Activated T-cell treated with anti-CD3 and anti-CD28 coated beads for 48 hours (primary cell): ENCODE measurements around the gene KIF15.
"Not testable (repeated sequence)": the region's sequence is repeated elsewhere in the genome, so short reads cannot be mapped to it uniquely, and the experiment has no call there.

Source experiments
- DNase-seq: peaks from one replicate; pipeline ENCODE4 v3.0.0-alpha.2; 2020; ENCODE audit warnings: low read depth

Gene KIF15

GRCh38 chr3:44761424-44762169 is at the start of gene KIF15, which contains the start of gene KIAA1143:
Gene KIF15, plus strand, starts transcription at chr3:44761794. Its CDS starts 72 bp downstream, at chr3:44761866.
Gene KIAA1143, minus strand, starts transcription at chr3:44761619. Its CDS starts 17 bp downstream, at chr3:44761602.
- DNase-seq: peak; percentile 97

- DNase-seq: peak; percentile 54
Observed at GRCh38 chr3:44712455-44713075, 49.0 kb upstream of the KIF15 start, which contains the start of gene ZNF502. Gene ZNF502, plus strand, starts transcription at chr3:44712660. Its CDS starts 7,602 bp downstream, at chr3:44720262.

GRCh38 chr3:44721231-44722102 is 40.1 kb upstream of the KIF15 start:
- no peak for DNase-seq

GRCh38 chr3:44722103-44722401 is 39.5 kb upstream of the KIF15 start:
- no peak for DNase-seq

- DNase-seq: peak; percentile 84
Observed at GRCh38 chr3:44729384-44729910, 32.1 kb upstream of the KIF15 start, which contains the start of gene ZNF501. Gene ZNF501, plus strand, starts transcription at chr3:44729635. Its CDS starts 4,787 bp downstream, at chr3:44734422.

GRCh38 chr3:44734646-44735168 is 26.9 kb upstream of the KIF15 start:
- no peak for DNase-seq

- DNase-seq: no peak
Observed at GRCh38 chr3:44761101-44761423, 532 bp upstream of the KIF15 start.

GRCh38 chr3:44762170-44762677 is 630 bp downstream of the KIF15 start:
- no peak for DNase-seq

GRCh38 chr3:44762690-44763089 is 1.1 kb downstream of the KIF15 start:
- no peak for DNase-seq

- DNase-seq: no peak
Observed at GRCh38 chr3:44764248-44764647, 2.7 kb downstream of the KIF15 start.

- DNase-seq: no peak
Observed at GRCh38 chr3:44771424-44772098, 10.0 kb downstream of the KIF15 start.

- no peak for DNase-seq
Observed at GRCh38 chr3:44772099-44772442, 10.5 kb downstream of the KIF15 start.

GRCh38 chr3:44782891-44783290 is 21.3 kb downstream of the KIF15 start:
- DNase-seq: no peak

GRCh38 chr3:44795197-44795596 is 33.6 kb downstream of the KIF15 start:
- DNase-seq: no peak

GRCh38 chr3:44802011-44802410 is 40.4 kb downstream of the KIF15 start:
- DNase-seq: no peak

GRCh38 chr3:44803298-44803697 is 41.7 kb downstream of the KIF15 start:
- DNase-seq: no peak

- DNase-seq: no peak
Observed at GRCh38 chr3:44805960-44806359, 44.4 kb downstream of the KIF15 start.

- no peak for DNase-seq
Observed at GRCh38 chr3:44814751-44815150, 53.2 kb downstream of the KIF15 start.

GRCh38 chr3:44816334-44816733 is 54.7 kb downstream of the KIF15 start:
- not testable (repeated sequence) for DNase-seq

GRCh38 chr3:44821206-44821605 is 59.6 kb downstream of the KIF15 start:
- not testable (repeated sequence) for DNase-seq

- DNase-seq: no peak
Observed at GRCh38 chr3:44825264-44825925, 63.8 kb downstream of the KIF15 start.
